ENCODE measurements around the gene KPTN.

KPTN gene

GRCh38 chr19:47483800-47484690 lies at the start of gene KPTN:
KPTN (minus strand) TSS chr19:47484219; CDS start chr19:47484160, 59 bp downstream.
- DNase-seq (ENCODE audit: low read depth in 2 of 2): peak; percentile 85 to 87

DNA sequence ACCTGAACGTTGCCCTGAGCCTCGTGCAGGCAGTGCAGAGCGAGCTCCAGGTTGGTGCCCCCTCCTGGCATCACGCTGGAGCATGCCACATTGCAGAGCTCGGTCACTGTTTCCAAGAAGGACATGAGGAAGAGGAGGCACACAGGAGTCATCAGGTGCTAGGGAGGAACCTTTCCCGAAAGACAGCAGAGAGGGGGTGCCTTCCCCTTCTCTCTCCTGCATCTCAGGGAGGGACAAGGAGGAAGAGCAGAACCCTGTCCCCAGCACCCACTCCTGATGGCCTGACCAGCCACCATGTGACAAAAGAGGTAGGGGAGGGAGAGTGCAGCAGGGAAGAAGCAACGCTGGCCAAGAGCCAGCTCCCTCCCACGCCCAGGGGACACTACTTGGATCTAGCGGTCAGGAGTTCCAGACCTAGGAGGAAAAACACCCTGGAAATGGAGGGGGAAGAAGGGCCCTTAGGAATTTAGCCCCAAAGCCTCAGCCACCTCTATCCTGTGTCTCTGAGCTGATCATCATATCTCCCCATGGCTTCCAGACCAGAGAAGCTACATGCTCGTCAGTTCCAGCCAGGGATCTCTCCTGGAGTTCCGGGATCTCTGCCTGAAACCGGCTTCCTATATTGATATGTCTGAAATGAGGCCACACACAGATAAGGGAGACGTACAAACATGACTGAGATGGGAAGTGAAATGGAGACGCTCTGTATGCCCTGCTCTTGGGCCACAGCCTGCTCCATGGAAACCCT lies 47.8 kb upstream of the KPTN start:
- DNase-seq (ENCODE audit: low read depth in 2 of 2): no peak

- DNase-seq (ENCODE audit: low read depth in 2 of 2): no peak
Observed at GRCh38 chr19:47529018-47529742, 45.2 kb upstream of the KPTN start.

GRCh38 chr19:47526798-47527197 lies 42.8 kb upstream of the KPTN start:
- no peak for DNase-seq (ENCODE audit: low read depth in 2 of 2)

DNA sequence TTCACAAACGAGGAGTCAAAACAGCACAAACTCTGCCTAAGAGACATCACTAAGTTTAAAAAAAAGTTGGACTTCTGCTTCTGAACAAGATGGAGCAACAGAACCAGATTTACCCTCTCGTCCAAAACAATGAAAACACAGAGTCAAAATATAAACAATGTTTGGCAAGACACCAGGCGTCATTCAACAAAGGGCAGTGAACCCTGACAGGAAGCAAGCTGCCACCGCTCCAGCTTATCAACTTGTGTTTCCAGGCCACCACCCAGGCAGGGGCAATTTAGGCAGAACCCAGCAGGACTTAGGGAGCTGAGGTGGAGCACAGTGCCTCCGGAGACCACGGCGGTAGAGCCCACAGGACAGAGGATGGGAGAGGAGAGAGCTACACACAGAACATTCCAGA lies 39.5 kb upstream of the KPTN start:
- DNase-seq (ENCODE audit: low read depth in 2 of 2): no peak

DNA sequence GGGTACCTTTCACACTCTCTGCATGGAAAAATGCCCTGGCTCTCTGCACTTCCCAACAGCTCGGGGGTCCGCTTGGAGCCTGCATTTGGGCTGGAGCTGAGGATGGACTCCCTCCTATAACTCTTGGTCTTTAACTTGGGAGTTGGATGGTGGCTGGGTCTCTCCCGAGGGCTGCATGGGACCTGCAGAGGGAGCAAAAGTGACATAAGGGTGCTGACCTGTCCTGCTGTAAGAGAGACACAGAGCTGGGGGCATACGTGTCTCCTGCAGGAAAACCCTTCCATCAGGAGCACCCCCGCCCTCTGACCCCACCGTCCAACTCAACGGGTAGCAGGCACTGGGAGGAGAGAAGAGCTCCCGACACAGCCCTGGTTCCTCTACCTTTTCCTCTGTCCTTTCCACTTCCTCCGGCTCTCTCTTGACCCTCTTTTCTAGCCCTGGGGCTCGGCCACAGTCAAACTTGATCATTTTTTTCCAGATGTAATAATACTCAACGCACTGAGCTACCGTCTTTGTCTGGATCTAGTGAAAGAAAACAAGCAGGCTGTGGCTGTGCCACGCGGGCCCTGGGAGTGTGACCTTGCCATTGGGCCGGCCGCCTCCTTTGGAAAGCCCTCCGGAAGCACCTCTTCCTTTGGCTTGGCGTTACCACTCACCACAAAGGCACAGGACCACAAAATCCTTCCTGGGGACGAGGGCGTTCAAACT lies 37.6 kb upstream of the KPTN start:
- no peak for DNase-seq (ENCODE audit: low read depth in 2 of 2)

DNA sequence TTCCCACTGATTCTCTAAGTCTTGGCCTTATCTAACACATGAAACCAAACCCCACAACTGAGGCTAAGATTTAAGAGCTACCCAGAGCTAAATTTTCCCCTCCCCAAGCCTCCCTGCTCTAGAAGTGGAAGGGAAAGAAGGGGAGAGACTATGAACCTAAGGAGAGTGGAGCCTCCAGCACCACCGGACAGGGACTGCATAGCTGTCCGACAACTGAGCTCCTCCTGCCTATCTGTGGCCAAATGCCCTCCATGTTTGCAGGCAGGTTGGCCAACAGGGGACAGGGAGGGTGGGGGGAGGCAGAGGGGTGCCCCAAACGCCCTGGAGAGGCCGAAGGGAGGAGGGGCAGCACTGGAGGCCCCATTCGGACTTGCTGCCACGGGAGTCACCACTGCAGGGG lies 36.8 kb upstream of the KPTN start:
- DNase-seq (ENCODE audit: low read depth in 2 of 2): no peak

- no peak for DNase-seq (ENCODE audit: low read depth in 2 of 2)
Observed at GRCh38 chr19:47520343-47520806, 36.4 kb upstream of the KPTN start.

DNA sequence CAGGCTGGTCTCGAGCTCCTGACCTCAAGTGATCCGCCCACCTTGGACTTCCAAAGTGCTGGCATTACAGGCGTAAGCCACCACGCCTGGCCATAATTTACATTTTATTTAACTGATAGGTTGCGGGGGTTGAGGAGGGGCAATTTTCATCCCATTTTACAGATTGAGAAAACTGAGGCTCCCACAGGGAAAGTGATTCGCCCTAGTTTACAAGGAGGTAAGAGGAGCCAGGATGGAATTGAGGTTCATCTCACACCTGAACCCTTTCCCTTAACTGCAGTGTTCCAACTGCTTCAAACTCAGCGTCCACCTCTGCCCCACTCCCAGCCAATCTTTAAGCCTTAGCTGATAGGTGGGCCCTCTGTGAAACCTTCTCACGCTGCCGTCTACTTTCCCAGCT lies 34.8 kb upstream of the KPTN start:
- no peak for DNase-seq (ENCODE audit: low read depth in 2 of 2)

DNA sequence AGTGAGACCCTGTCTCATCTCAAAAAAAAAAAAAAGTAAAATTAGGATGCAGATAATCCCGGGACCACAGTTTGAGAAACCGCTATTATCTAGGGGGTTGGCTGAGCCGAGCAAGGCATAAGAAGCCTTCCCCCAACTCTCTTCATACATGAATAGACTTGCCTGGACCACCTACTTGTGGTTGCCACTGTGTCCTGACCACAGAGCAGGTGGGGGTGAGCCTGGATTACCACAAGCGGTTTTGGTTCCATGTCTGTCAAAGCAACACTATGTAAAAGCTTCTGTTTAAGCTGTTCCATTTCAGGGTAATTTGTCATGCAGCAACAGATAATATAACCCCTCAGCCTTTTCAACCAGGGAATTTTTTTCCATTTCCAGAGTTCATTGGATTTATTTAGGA lies 34.1 kb upstream of the KPTN start:
- DNase-seq (ENCODE audit: low read depth in 2 of 2): peak; percentile 43 to 66

DNA sequence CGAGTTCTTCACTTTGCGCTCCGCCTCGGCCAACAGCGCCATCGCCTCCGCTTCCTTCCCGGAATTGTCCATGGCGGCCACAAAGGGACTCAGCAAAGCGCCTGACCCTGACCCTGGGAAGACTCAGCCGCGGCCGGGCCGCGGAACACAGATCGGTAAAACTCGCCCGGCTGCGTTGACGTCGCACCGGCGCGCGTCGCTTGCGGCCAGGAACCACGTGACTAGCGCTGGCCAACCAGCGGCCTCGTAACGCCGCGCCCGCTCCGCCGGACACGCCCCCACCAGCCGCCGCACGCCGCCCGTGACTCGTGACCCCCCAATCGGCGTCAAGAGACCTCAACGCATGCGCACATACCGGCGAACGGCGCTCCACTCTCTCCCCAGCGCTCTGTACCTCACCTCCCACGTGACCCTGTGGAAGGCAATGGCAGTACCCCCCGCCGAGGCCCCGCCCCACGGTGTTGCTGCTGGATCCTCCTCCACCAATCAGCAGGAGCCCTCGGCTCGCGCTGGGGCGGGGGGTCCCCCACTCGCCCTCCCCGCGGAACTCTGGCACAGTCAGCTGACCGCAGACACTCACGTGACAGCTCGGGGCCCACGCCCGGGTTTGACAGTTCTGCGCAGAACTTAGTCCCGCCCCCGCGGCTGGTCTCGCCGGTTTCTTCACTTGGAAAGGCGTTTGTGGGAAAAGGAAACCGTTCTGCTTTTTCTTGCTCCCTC lies 31.0 kb upstream of the KPTN start, which contains the start of gene NAPA:
TSS of gene NAPA (minus strand) at position 195 of the 720 bp plus-strand sequence. CDS start at position 72, 123 bp downstream.
- peak; percentile 100 for DNase-seq (ENCODE audit: low read depth in 2 of 2)

- no peak for DNase-seq (ENCODE audit: low read depth in 2 of 2)
Observed at GRCh38 chr19:47514151-47514868, 30.3 kb upstream of the KPTN start.

DNA sequence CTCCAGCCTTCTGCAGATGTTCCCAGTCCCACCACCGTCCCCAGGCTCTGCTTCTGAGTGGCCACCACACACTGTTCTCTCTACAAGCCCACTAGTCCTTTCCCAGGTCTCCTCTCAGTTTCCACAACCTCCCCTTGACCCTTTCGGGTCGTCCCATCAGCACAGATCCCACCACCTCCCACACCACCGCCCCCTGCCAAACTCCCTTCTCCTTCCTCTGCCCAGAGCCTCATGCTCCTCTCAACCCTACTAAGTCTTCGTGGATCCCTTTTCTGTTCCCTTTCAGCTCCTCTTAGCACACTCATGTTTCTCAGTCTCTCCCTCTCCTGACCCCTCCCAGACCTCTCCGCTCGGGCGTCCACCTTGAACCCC lies 28.9 kb upstream of the KPTN start:
- DNase-seq (ENCODE audit: low read depth in 2 of 2): no peak

- DNase-seq (ENCODE audit: low read depth in 2 of 2): no peak
Observed at GRCh38 chr19:47512183-47512947, 28.3 kb upstream of the KPTN start.

DNA sequence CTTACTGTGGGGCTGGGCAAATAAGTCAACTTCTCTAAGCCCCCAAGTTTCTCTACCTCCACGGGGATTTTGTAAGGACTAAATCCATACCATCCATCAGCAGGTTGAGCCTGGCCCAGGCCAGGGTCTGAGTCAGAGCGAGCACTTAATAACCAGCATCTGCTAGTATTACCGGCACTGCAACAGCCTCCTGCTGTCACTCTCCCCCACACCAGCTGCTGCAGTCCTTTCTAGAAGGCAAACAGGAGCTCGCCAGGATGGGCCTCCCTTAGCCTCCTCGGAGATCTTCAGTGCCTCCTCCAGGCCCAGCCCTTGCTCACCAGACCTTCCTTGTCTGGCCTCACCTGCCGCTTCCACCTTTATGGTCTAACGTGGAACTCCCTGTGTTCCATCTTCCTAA lies 27.7 kb upstream of the KPTN start:
- no peak for DNase-seq (ENCODE audit: low read depth in 2 of 2)

DNA sequence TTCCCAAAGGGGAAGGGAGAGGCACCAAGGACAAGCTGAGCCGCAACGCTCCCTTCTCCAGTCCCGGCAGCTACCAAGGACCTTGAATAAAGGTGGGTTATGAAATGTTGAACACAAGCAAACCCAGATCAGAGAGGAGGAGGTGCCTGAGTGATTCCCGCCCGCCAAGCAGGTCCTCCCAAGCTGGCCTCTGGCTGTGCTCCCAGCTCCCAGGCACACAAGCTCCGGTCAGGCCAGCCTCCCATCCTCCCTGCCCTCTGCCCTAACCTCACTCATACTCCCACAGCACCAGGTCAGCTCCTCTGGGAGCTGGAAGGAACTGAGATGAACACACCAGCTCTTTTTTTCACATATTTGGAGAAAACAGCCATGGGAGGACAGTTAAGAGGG lies 27.1 kb upstream of the KPTN start:
- no peak for DNase-seq (ENCODE audit: low read depth in 2 of 2)

- no peak for DNase-seq (ENCODE audit: low read depth in 2 of 2)
Observed at GRCh38 chr19:47510516-47511127, 26.6 kb upstream of the KPTN start.

GRCh38 chr19:47509973-47510372 lies 26.0 kb upstream of the KPTN start:
- DNase-seq (ENCODE audit: low read depth in 2 of 2): no peak
